Upper lobe of right lung (tissue), 1 donor: ENCODE measurements around the gene OGFOD2. TPM values are rescaled to one million over a fixed set of nuclear protein-coding genes. Genes with fewer than 3 reads are reported as not detected.

Experiments used
- ATAC-seq: fragments of 200-7000 bp; cut with Tn5 transposase; one replicate; pipeline ENCODE4 v1.9.1; 2020; ENCODE audit warnings: mild to moderate bottlenecking, moderate library complexity
- DNase-seq: peaks from one replicate; pipeline ENCODE4 v3.0.0-alpha.2; 2020
- H3K27ac ChIP-seq: fragments of 200-600 bp; one replicate; pipeline ENCODE4 v1.8.0; 2022
- H3K27me3 ChIP-seq: fragments of 200-600 bp; one replicate; pipeline ENCODE4 v1.8.0; 2022; ENCODE audit warnings: mild to moderate bottlenecking
- H3K36me3 ChIP-seq: fragments of 200-600 bp; one replicate; pipeline ENCODE4 v1.8.0; 2022
- H3K4me1 ChIP-seq: fragments of 200-600 bp; one replicate; pipeline ENCODE4 v1.8.0; 2022
- H3K4me3 ChIP-seq: fragments of 200-600 bp; one replicate; pipeline ENCODE4 v1.8.0; 2022; ENCODE audit warnings: mild to moderate bottlenecking
- H3K9me3 ChIP-seq: fragments of 200-600 bp; one replicate; pipeline ENCODE4 v1.8.0; 2022
- intact Hi-C: fragments of 100-400 bp; cut with DNase I; formaldehyde crosslinking; loops from one replicate; pipeline ENCODE4 v1.11.0; 2022
- total RNA-seq: library from RNA; stranded (reverse); fragmentation: NEBNext Ultra II Directional; extraction: Animal tissue kit (Norgen Biotek cat#: 25700); gene quantifications from one replicate; pipeline ENCODE4 v1.2.1, GENCODE V29; 2021
- TF ChIP-seq, protein P1 (sequence below): fragments of 200-600 bp; IDR thresholded peaks from one replicate; pipeline ENCODE4 v1.8.0; 2022; ENCODE audit warnings: antibody characterized with exemption
- donor health status: DM: no; HTN: yes; CAD: no; lungs with severe emphysema.

Gene OGFOD2
- total RNA-seq, 1 donor from 2014 or later = 13.7 TPM

DNA sequence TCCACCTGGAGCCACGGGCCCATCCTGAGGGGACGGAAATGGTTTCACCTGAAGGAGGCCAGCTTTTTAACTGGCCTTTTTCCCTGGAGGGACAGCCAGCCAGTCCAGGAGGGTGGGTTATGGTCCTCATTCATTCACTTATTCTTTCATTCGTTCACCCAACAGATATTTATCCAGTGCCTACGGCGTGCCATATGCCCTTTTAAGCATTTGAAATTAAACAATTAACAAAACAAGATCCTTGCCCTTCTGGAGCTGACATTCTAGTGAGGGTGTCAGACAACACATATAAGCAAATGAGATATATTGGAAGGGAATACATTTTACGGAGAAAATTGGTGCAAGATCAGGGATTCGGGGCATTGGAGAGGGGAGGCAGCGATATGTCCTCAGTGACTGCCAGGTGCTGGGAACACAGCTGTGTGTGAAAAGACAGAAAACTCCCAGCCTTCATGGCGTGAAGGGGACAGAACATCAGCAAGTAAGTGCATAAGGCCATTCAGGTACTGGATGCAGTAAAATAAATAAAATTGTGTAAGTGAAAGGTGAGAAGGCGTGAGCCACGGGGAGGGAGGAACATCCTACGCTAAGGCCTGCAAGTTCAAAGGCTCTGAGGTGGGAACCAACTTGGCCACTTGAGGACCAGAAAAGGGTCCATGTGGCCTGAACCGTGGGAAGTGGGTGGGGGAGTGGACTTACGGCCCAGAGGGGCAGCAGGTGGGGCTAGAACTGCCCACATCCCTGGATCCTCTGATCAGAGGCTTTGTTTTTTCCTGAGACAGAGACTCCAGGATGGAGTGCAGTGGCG lies 8.1 kb upstream of the OGFOD2 start:
- H3K27me3 ChIP-seq = no peaks in the 10 kb centered on the region
- H3K4me3 ChIP-seq = peak overlapping the region; percentile 59
- H3K9me3 ChIP-seq = no peaks in the 10 kb centered on the region
- no peak for DNase-seq
- H3K36me3 ChIP-seq = no peaks in the 10 kb centered on the region
- no peak overlapping the region for H3K27ac ChIP-seq
- H3K4me1 ChIP-seq = peaks cover 21% of the 10 kb centered on the region
- intact Hi-C loops = no loop called here
- ATAC-seq = no peak
- TF ChIP-seq, protein P1, sequence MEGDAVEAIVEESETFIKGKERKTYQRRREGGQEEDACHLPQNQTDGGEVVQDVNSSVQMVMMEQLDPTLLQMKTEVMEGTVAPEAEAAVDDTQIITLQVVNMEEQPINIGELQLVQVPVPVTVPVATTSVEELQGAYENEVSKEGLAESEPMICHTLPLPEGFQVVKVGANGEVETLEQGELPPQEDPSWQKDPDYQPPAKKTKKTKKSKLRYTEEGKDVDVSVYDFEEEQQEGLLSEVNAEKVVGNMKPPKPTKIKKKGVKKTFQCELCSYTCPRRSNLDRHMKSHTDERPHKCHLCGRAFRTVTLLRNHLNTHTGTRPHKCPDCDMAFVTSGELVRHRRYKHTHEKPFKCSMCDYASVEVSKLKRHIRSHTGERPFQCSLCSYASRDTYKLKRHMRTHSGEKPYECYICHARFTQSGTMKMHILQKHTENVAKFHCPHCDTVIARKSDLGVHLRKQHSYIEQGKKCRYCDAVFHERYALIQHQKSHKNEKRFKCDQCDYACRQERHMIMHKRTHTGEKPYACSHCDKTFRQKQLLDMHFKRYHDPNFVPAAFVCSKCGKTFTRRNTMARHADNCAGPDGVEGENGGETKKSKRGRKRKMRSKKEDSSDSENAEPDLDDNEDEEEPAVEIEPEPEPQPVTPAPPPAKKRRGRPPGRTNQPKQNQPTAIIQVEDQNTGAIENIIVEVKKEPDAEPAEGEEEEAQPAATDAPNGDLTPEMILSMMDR = no peak

DNA sequence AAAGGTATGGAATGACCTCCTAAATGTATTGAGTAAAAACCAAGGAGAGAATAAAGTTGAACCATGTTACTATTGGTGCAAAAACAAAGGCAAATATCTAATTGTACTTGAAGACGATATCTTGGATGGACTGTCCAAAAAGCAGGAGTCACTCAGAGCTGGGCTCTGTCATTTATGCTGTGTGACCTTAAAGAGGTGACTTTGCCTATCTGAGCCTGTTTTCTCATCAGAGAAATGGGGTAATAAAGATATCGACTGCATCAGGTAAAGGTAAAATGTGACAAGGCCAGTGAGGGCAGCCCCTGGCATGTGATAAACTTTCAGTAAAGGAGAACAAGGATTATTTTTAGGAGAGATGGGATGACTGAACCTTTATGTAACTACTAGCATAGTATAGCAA lies 6.9 kb upstream of the OGFOD2 start:
- peaks cover 18% of the 10 kb centered on the region for H3K4me1 ChIP-seq
- intact Hi-C loops = no loop called here
- no peaks in the 10 kb centered on the region for H3K9me3 ChIP-seq
- H3K27me3 ChIP-seq = no peaks in the 10 kb centered on the region
- DNase-seq = no peak
- no peak overlapping the region for H3K27ac ChIP-seq
- no peak overlapping the region for H3K4me3 ChIP-seq
- H3K36me3 ChIP-seq = no peaks in the 10 kb centered on the region
- TF ChIP-seq, protein P1 = no peak
- no peak for ATAC-seq

DNA sequence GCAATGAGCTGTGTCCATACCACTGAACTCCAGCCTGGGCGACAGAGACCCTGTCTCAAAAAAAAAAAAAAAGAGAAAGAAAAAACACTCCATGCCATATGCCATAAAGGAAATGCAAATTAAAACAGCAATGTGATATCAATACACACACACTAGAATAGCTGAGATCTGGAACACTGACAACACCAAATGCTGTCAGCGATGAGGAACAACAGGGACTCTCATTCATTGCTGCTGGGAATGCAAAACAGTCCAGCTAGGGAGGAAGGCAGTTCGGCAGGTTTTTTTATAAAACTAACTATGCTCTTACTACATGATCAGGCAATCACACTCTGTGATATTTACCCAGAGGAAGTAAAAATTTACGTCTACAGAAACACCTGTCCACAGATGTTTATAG lies 5.4 kb upstream of the OGFOD2 start:
- Histone ChIP-seq H3K27me3 (no peaks in the 10 kb centered on the region), H3K4me1 (peaks cover 11% of the 10 kb centered on the region), H3K4me3 (no peak overlapping the region), H3K36me3 (no peaks in the 10 kb centered on the region), H3K27ac (no peak overlapping the region), H3K9me3 (no peaks in the 10 kb centered on the region)
- ATAC-seq (no peak), DNase-seq (no peak)
- TF ChIP-seq, protein P1 = no peak
- intact Hi-C loops = no loop called here

DNA sequence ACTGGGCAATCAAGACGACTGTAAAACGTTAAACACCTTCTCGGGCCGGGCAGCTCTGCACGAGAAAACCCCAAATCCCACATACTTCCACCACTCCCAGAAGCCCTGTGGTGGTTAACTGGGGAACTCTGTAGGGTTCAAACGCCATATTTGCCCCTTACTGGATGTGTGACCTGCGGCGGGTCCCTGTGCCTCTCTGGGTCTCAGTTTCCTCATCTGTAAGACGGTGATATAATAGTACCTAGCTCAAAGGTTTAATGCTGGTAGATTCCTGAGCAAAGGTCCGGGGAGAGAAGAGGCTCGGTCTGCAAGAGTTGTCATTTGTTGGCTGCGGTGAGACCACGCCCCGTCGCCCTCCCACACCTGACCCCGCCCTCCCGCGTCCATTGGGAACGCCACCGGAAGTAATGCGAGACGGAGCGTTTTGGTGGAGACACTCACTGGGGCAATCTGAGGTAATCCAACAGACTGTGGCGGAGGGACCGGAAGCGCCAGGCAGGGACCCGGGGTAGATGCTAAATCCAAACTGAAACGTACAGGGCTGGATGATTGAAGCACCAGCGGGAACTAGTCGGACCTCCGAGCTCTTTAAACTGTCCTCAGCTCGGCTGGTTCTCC lies 661 bp upstream of the OGFOD2 start:
- Histone ChIP-seq H3K27me3 (no peaks in the 10 kb centered on the region), H3K27ac (peak overlapping the region; percentile 98), H3K4me1 (peaks cover 25% of the 10 kb centered on the region), H3K4me3 (peak overlapping the region; percentile 97), H3K36me3 (no peaks in the 10 kb centered on the region), H3K9me3 (no peaks in the 10 kb centered on the region)
- intact Hi-C loops = no loop called here
- TF ChIP-seq, protein P1 = no peak
- ATAC-seq (peak; percentile 96), DNase-seq (peak; percentile 99)

DNA sequence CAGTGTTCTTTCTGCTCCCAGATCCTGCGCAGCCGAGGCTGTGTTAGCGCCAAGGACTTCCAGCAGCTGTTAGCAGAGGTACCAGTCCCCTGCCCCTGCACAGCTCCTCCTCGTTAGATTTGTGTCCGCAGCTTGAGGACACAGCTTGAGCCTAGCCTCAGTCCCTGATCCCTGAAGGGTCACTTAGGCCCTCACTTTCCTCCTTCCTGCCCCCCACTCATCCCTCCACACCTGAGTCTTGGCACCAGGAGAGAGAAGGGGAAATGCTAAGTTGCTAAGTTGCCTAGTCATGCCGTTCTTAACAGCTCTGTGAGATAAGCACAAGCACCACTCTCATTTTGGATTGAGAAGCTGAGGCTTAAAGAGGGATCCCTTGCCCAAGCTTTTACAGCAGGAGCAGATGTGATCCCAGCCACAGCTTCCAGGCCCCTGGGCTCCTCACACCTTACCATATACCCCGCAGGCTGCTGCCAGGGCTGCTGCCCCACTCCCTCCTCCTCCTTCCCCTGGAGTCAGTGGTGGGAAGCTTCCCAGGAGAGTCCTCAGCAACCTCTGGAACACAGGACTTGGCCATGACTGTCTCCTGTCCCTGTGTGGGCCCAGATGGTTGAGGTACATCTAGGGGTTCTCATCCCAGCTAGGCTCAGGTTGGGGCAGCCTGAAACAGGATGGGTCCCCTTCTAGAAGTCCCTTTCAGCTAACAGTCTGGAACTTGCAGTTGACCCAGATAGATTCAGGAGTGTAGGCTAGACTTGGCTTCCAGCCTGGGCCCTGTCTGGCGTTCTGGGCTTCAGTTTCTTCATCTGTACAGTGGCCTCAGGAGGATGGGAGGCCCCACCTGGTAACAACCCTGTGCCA lies 975 bp downstream of the OGFOD2 start:
- Histone ChIP-seq H3K36me3 (no peaks in the 10 kb centered on the region), H3K27ac (peak overlapping the region; percentile 98), H3K4me3 (peak overlapping the region; percentile 97), H3K27me3 (no peaks in the 10 kb centered on the region), H3K9me3 (no peaks in the 10 kb centered on the region), H3K4me1 (peaks cover 33% of the 10 kb centered on the region)
- TF ChIP-seq, protein P1 = no peak
- DNase-seq (no peak), ATAC-seq (no peak)
- intact Hi-C loops = no loop called here
